Karpas-422 (cell line): Measurements from ENCODE around the gene TAOK3. TPM values are rescaled to one million over a fixed set of nuclear protein-coding genes. Genes with fewer than 3 reads are reported as not detected.
"Not testable (repeated sequence)": the region's sequence is repeated elsewhere in the genome, so short reads cannot be mapped to it uniquely, and the experiment has no call there.

Experiments used
- DNase-seq: peaks from one replicate; pipeline ENCODE4 v3.0.0-alpha.2; 2015
- H2AFZ ChIP-seq: fragments of 200-600 bp; sonication (generic); 2 replicates; pipeline ENCODE4 v1.6.1; 2014; ENCODE audit warnings: antibody characterized with exemption, low read length, mixed read lengths
- H3K27ac ChIP-seq: fragments of 200-600 bp; sonication (generic); 2 replicates; pipeline ENCODE4 v1.5.1; 2014; ENCODE audit warnings: mild to moderate bottlenecking, low read length, moderate library complexity
- H3K27me3 ChIP-seq: fragments of 200-600 bp; sonication (generic); 2 replicates; pipeline ENCODE4 v1.6.1; 2014; ENCODE audit warnings: low read length, mixed read lengths
- H3K36me3 ChIP-seq: fragments of 200-600 bp; sonication (generic); 2 replicates; pipeline ENCODE4 v1.6.1; 2014; ENCODE audit warnings: low read length, mixed read lengths; ENCODE audit not compliant: insufficient read depth
- H3K4me1 ChIP-seq: fragments of 200-600 bp; sonication (generic); 2 replicates; pipeline ENCODE4 v1.6.1; 2014; ENCODE audit warnings: mild to moderate bottlenecking, low read length, mixed read lengths
- H3K4me2 ChIP-seq: fragments of 200-600 bp; sonication (generic); 2 replicates; pipeline ENCODE4 v1.6.1; 2014; ENCODE audit warnings: low read length, low read depth, mild to moderate bottlenecking; ENCODE audit not compliant: poor library complexity, severe bottlenecking
- H3K4me3 ChIP-seq: fragments of 200-600 bp; sonication (generic); 2 replicates; pipeline ENCODE4 v1.5.1; 2014; ENCODE audit warnings: mild to moderate bottlenecking, antibody characterized with exemption, low read length, mixed read lengths
- H3K79me2 ChIP-seq: fragments of 200-600 bp; sonication (generic); 2 replicates; pipeline ENCODE4 v1.6.1; 2014; ENCODE audit warnings: mild to moderate bottlenecking, low read length, mixed read lengths
- H3K9ac ChIP-seq: fragments of 200-600 bp; sonication (generic); 2 replicates; pipeline ENCODE4 v1.6.0; 2014; ENCODE audit warnings: low read length
- H3K9me2 ChIP-seq: fragments of 200-600 bp; sonication (generic), shearing (Covaris generic); replicated peaks from 2 replicates; pipeline ENCODE4 v1.6.0; 2014; ENCODE audit warnings: mild to moderate bottlenecking, low read length, moderate library complexity; ENCODE audit not compliant: insufficient read depth
- H3K9me3 ChIP-seq: fragments of 300-700, 200-600 bp; sonication (generic); 2 replicates; pipeline ENCODE4 v1.6.1; 2014; ENCODE audit warnings: low read length, mixed read lengths
- H4K20me1 ChIP-seq: fragments of 200-600 bp; sonication (generic); 2 replicates; pipeline ENCODE4 v1.6.1; 2014; ENCODE audit warnings: mild to moderate bottlenecking, antibody characterized with exemption, low read length, low read depth; ENCODE audit not compliant: insufficient read depth
- total RNA-seq: library from RNA; depleted of rRNA; stranded (reverse); fragments of >200 nt; shearing (Covaris generic); gene quantifications from 2 replicates; pipeline ENCODE4 v1.2.3, GENCODE V29; 2014; ENCODE audit warnings: low replicate concordance; rRNA removed

Gene TAOK3
- 86.7 and 88.4 TPM in 2 replicates for total RNA-seq

DNA sequence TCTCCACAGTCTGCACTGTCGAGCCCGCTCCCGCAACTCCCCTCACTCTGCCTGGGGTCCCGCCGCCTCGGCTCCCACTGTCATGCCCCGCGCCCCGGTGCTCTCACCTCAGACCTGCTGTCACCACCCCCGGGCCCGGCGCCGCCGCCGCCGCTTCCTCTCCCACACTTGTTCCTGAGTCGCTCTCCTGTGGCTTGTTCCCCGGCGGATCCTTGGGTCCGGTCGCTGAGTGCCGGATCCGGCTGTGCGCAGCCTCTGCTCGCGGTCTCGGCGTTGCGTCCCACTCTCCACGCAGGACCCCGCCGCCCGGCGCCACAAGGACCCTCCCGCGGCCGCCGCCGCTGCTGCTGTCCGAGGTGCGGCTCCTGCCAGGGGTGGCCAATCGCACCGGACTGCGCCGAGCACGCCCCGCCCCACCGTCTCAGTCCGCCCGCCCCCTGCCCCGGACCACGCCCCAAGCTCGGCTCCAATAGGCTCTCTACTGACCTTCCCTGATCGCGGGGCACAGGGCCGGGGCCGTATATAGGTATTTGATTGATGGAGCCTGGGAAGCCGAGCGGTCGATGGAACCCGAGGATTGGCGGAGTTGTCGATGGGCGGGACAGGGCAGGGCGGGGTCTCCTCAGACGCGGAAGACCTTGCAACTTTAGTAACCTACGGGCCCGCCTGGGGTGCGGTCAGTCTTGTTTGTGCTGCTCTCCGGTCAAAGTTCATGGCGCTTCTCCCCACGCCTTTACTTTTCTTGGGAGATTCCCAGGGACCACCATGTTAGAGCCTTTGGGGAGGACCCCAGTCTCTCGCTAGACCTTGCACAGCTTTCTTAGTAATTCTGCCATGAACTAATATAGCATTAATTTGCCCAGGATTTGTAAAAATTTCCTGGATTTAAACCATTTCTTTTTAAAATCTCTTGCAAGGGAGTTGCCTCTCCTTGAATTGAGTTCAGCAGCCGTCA is at the start of gene TAOK3:
Gene TAOK3 (minus strand): TSS at position 367 of the 955 bp plus-strand sequence. CDS start 117,340 bp downstream, outside the sequence.
- peak within 1 kb of the TSS; percentile 90 for H3K4me2 ChIP-seq
- no peaks in the 10 kb centered on the region for H3K9me2 ChIP-seq
- H3K27me3 ChIP-seq, result no peaks in the 10 kb centered on the region
- peak within 1 kb of the TSS; percentile 93 for H3K4me3 ChIP-seq
- H3K9ac ChIP-seq, result peak within 1 kb of the TSS; percentile 94
- H3K4me1 ChIP-seq, result peaks cover 46% of the 10 kb centered on the region
- no peak within 1 kb of the TSS for H2AFZ ChIP-seq
- peaks cover 17% of the 10 kb centered on the region; the same call in 1 of the 2 replicates for H4K20me1 ChIP-seq
- H3K27ac ChIP-seq, result peak within 1 kb of the TSS; percentile 53
- H3K9me3 ChIP-seq, result no peaks in the 10 kb centered on the region
- DNase-seq, result peak; percentile 99
- peaks cover 80% of the 10 kb centered on the region for H3K79me2 ChIP-seq
- H3K36me3 ChIP-seq, result no peaks in the 10 kb centered on the region

DNA sequence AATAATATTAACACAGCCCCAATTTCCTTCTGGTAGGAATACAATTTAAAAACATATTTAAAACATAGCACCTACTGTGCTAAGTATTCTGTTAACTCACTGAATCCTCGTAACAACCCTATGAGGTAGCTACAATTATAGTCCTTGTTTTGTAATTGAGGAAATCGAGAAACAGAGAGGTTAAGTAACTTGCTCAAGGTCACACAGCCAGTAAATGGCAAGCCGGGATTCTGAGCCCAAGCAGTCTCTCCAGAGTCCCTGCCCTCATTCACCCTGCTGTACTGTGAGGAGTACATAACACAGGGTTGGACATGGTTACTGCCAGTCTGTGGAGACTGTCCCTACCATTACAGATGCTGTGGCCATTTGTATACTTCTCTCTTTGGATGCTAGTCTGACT is 48.0 kb upstream of the TAOK3 start:
- H2AFZ ChIP-seq, result no peak overlapping the region
- H3K4me3 ChIP-seq, result no peak overlapping the region
- no peak overlapping the region for H3K9ac ChIP-seq
- no peaks in the 10 kb centered on the region for H3K9me2 ChIP-seq
- H3K79me2 ChIP-seq, result no peaks in the 10 kb centered on the region
- DNase-seq, result no peak
- H3K4me2 ChIP-seq, result no peak overlapping the region
- H3K36me3 ChIP-seq, result peaks cover 14% of the 10 kb centered on the region
- H3K27me3 ChIP-seq, result no peaks in the 10 kb centered on the region
- H3K27ac ChIP-seq, result no peak overlapping the region
- H3K4me1 ChIP-seq, result peaks cover 19% of the 10 kb centered on the region
- no peaks in the 10 kb centered on the region for H4K20me1 ChIP-seq
- H3K9me3 ChIP-seq, result no peaks in the 10 kb centered on the region

DNA sequence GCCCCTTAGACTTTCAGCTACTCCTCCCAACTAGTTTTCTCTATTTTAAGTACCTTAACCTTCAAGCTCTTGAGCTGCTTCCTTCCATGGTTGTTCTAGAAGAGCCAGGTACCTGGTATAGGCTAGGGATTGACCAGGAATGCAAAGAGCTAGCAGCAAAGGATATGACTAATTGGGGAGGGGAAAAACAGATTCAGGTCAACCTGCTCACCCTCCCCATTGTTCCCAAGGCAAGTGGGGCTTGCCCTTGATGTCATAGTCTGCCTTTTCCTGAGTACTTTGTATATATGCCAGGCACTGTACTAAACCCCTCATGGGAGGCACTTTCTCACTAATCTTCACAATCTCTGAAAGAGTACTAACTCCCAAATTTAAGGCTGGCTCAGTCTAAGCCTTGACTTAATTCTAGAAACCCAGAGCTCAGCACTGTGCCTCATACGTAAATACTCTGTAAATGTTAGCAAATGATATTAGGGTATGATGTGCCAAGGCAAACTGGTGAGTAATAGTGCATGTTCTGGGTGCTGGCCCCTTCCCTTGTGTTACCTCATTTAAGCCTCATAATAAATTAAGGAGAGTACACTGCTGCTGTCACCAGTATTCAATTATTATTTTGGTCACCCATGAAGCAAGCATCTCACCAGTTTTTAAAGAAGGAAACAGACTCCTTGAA is 45.8 kb upstream of the TAOK3 start:
- peaks cover 26% of the 10 kb centered on the region for H3K36me3 ChIP-seq
- no peak overlapping the region for H3K27ac ChIP-seq
- no peak overlapping the region for H3K4me3 ChIP-seq

DNA sequence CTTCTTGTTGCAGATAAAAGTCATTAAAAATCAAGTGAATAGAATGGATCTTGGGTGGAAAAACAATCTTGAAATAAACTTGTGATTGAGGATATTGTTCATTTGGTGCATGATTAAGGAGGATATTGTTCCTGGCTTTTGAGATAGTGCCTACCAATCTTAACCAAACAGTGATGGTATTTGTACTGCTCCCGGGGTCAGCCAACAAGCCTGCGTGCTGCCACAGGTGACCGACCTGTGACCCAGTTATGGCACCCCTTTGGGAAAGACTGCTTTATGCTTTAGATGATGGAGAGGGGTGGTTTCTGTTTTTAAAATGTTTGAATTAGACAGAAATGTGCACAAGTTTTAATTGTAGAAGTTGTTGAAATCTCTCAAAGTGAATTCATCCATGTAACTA is 45.2 kb upstream of the TAOK3 start:
- Histone ChIP-seq H3K27ac (no peak overlapping the region), H3K36me3 (peaks cover 32% of the 10 kb centered on the region), H3K4me3 (no peak overlapping the region), H4K20me1 (no peaks in the 10 kb centered on the region), H3K9me2 (no peaks in the 10 kb centered on the region), H3K9ac (no peak overlapping the region), H3K79me2 (no peaks in the 10 kb centered on the region), H3K4me1 (peaks cover 9% of the 10 kb centered on the region), H2AFZ (no peak overlapping the region), H3K9me3 (no peaks in the 10 kb centered on the region), H3K4me2 (no peak overlapping the region), H3K27me3 (no peaks in the 10 kb centered on the region)
- DNase-seq, result no peak

More for the DNA sequence above, 45.8 kb upstream of the TAOK3 start:
- no peak for DNase-seq
- Histone ChIP-seq H3K27me3 (no peaks in the 10 kb centered on the region), H3K9ac (no peak overlapping the region), H3K9me2 (no peaks in the 10 kb centered on the region), H3K4me2 (no peak overlapping the region), H3K4me1 (peaks cover 15% of the 10 kb centered on the region), H3K9me3 (no peaks in the 10 kb centered on the region), H2AFZ (no peak overlapping the region), H3K79me2 (no peaks in the 10 kb centered on the region), H4K20me1 (no peaks in the 10 kb centered on the region)

DNA sequence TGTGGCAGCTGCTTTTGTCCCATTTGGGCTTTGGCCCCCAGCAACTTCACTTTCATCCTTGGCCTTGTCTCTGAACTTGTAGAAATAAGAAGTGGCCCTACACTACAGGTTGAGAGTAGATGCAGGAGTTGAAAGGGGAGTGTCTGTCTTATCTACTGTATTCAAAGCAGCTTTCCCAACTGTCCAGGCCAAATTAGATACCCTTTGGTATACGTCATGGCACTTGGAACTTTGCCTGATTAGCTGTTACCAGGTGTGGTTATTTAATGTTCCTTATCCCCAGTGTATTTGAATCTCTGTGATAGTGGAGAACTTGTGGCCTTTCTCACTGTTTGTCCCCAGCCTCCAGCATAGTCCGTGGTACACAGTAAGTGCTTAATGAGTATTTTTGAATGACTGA is 37.1 kb upstream of the TAOK3 start:
- no peak overlapping the region for H3K9ac ChIP-seq
- no peaks in the 10 kb centered on the region for H3K9me2 ChIP-seq
- no peaks in the 10 kb centered on the region for H4K20me1 ChIP-seq
- H3K4me1 ChIP-seq, result no peaks in the 10 kb centered on the region
- H2AFZ ChIP-seq, result no peak overlapping the region
- no peak overlapping the region for H3K4me2 ChIP-seq
- DNase-seq, result no peak
- H3K27ac ChIP-seq, result no peak overlapping the region
- H3K4me3 ChIP-seq, result no peak overlapping the region
- H3K27me3 ChIP-seq, result no peaks in the 10 kb centered on the region
- H3K36me3 ChIP-seq, result peaks cover 43% of the 10 kb centered on the region; the same call in 1 of the 2 replicates
- H3K79me2 ChIP-seq, result peaks cover 3% of the 10 kb centered on the region; the same call in 1 of the 2 replicates
- no peaks in the 10 kb centered on the region for H3K9me3 ChIP-seq

DNA sequence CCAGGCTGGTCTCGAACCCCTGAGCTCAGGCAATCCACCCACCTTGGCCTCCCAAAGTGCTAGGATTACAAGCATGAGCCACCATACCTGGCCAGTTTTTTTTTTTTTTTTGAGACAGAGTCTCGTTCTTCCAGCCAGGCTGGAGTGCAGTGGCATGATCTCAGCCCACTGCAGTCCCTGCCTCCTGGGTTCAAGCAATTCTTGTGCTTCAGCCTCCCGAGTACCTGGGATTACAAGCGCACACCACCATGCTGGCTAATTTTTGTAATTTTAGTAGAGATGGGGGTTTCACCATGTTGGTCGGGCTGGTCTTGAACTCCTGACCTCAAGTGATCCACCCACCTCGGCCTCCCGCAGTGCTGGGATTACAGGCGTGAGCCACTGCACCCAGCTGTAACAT is 35.5 kb upstream of the TAOK3 start:
- H3K4me1 ChIP-seq, DNase-seq, H3K9ac ChIP-seq, H3K4me2 ChIP-seq, H3K9me2 ChIP-seq, H3K27ac ChIP-seq, H3K79me2 ChIP-seq, H2AFZ ChIP-seq, H3K9me3 ChIP-seq, H3K27me3 ChIP-seq, H3K4me3 ChIP-seq, H4K20me1 ChIP-seq: not testable (repeated sequence)
- H3K36me3 ChIP-seq, result peaks cover 42% of the 10 kb centered on the region; the same call in 1 of the 2 replicates

DNA sequence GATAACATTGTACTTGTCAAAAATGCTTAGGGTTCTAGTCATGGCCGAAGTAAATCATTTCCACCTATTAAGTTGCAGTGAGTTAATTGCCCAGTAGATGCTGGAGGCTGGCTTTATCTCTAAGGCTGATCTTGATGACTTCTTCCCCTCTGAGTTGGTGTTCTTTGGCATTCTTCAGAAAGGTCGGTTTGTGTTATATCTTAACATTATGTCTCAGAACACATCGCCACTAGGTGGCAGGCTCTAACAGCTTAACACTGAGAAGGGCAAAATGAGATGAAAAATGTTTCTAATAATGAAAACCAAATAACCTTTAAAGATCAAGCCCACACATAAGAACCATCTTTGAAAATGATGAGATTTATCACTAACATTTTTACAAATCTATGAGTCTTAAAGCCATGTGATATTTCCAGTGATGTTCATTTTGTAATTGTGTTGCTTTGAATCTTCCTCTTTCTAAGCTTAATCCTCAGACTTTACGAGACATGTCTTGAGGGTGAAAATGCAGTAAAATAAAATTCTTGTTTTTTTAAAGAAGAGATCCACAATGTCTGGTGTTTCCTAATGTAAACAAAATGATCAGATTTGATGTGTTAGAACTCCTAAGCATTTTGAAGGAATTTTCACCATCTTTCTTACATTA is 32.3 kb upstream of the TAOK3 start:
- Histone ChIP-seq H3K79me2 (peaks cover 3% of the 10 kb centered on the region; the same call in 1 of the 2 replicates), H3K4me3 (no peak overlapping the region), H3K4me2 (no peak overlapping the region), H3K36me3 (peaks cover 49% of the 10 kb centered on the region; the same call in 1 of the 2 replicates), H3K27ac (no peak overlapping the region), H2AFZ (no peak overlapping the region), H3K9ac (no peak overlapping the region), H4K20me1 (no peaks in the 10 kb centered on the region), H3K9me2 (no peaks in the 10 kb centered on the region), H3K9me3 (no peaks in the 10 kb centered on the region), H3K27me3 (no peaks in the 10 kb centered on the region), H3K4me1 (no peaks in the 10 kb centered on the region)
- DNase-seq, result peak; percentile 87

DNA sequence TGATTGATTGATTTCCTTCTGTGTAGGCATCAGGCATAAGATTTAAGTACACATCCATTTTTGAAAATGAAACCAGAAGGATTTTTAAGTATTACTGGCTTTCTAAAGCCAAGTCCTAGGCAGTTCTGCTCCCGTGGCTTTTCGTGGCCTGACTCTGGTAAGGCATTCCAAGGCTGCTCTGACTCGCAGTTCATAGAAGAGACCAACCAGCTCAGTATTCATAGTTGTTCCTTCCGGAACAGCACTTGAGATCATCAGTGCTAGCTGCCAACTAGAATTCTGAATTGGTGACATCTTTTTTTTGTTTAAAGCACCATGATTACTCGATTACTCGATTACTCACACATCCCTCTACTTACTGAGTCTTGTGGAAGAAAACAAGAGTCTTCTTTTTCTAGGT is 29.5 kb upstream of the TAOK3 start:
- Histone ChIP-seq H3K4me3 (no peak overlapping the region), H3K9me2 (no peaks in the 10 kb centered on the region), H3K36me3 (peaks cover 61% of the 10 kb centered on the region), H3K9ac (no peak overlapping the region), H3K79me2 (peaks cover 15% of the 10 kb centered on the region), H3K4me2 (no peak overlapping the region), H3K27me3 (no peaks in the 10 kb centered on the region), H2AFZ (no peak overlapping the region), H3K4me1 (no peaks in the 10 kb centered on the region), H3K27ac (no peak overlapping the region), H3K9me3 (no peaks in the 10 kb centered on the region), H4K20me1 (no peaks in the 10 kb centered on the region)
- no peak for DNase-seq
